Lower lobe of right lung (tissue), 2 donors: ENCODE measurements around the gene STAM. TPM values are rescaled to one million over a fixed set of nuclear protein-coding genes. Genes with fewer than 3 reads are reported as not detected.

Experiments
- ATAC-seq, 2 donors: fragments of 200-7000 bp; cut with Tn5 transposase; one replicate each; pipeline ENCODE4 v1.9.1; 2020 to 2022; ENCODE audit warnings: mild to moderate bottlenecking in 2 of 2, moderate library complexity in 2 of 2
- DNase-seq: peaks from one replicate; pipeline ENCODE4 v3.0.0-alpha.2; 2020
- H3K27ac ChIP-seq: fragments of 200-600 bp; one replicate; pipeline ENCODE4 v1.8.0; 2022
- H3K27me3 ChIP-seq: fragments of 200-600 bp; one replicate; pipeline ENCODE4 v1.8.0; 2022; ENCODE audit warnings: low read depth
- H3K36me3 ChIP-seq: fragments of 200-600 bp; one replicate; pipeline ENCODE4 v1.8.0; 2022; ENCODE audit warnings: mild to moderate bottlenecking
- H3K4me1 ChIP-seq: fragments of 200-600 bp; one replicate; pipeline ENCODE4 v1.8.0; 2022
- H3K4me3 ChIP-seq: fragments of 200-600 bp; one replicate; pipeline ENCODE4 v1.8.0; 2022; ENCODE audit warnings: mild to moderate bottlenecking
- H3K9me3 ChIP-seq: fragments of 200-600 bp; one replicate; pipeline ENCODE4 v1.8.0; 2022
- intact Hi-C: fragments of 100-400 bp; cut with DNase I; formaldehyde crosslinking; loops from one replicate; pipeline ENCODE4 v1.11.0; 2022
- total RNA-seq: library from RNA; stranded (reverse); fragmentation: NEBNext Ultra II Directional; extraction: Animal tissue kit (Norgen Biotek cat#: 25700); gene quantifications from one replicate; pipeline ENCODE4 v1.2.1, GENCODE V29; 2021
- TF ChIP-seq, protein P1 (sequence below): fragments of 200-600 bp; IDR thresholded peaks from one replicate; pipeline ENCODE4 v1.8.0; 2022; ENCODE audit warnings: antibody characterized with exemption, mild to moderate bottlenecking
- donor health status: DM: no; HTN: yes; CAD: no; lungs with severe emphysema.

Gene STAM
- total RNA-seq, 1 donor from 2014 or later, result 30.3 TPM

DNA sequence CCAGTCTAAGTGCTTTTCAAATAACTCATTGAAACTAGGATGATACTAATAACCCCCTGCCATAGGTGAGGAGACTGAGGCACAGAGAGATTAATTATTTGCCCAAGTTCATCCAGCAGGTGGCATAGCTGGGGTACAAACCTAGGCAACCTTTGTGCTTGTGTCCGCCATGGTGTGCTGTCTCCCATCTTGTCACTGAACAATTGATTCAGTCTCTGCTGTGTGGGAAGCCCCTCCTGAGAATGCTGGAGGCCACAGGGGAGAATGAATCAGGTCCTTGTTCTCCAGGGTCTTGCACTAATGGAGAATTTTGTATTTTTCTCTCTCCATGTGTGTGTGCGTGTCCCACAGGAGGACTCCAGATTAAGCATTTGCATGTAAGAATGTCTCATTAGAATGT, 92.3 kb downstream of the STAM start:
- Histone ChIP-seq H3K27ac (no peak overlapping the region), H3K9me3 (no peaks in the 10 kb centered on the region), H3K27me3 (no peaks in the 10 kb centered on the region), H3K4me1 (peaks cover 4% of the 10 kb centered on the region), H3K36me3 (no peaks in the 10 kb centered on the region), H3K4me3 (no peak overlapping the region)
- TF ChIP-seq, protein P1, sequence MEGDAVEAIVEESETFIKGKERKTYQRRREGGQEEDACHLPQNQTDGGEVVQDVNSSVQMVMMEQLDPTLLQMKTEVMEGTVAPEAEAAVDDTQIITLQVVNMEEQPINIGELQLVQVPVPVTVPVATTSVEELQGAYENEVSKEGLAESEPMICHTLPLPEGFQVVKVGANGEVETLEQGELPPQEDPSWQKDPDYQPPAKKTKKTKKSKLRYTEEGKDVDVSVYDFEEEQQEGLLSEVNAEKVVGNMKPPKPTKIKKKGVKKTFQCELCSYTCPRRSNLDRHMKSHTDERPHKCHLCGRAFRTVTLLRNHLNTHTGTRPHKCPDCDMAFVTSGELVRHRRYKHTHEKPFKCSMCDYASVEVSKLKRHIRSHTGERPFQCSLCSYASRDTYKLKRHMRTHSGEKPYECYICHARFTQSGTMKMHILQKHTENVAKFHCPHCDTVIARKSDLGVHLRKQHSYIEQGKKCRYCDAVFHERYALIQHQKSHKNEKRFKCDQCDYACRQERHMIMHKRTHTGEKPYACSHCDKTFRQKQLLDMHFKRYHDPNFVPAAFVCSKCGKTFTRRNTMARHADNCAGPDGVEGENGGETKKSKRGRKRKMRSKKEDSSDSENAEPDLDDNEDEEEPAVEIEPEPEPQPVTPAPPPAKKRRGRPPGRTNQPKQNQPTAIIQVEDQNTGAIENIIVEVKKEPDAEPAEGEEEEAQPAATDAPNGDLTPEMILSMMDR, result no peak
- no peak for DNase-seq
- no peak for ATAC-seq
- intact Hi-C loops, result no loop called here

DNA sequence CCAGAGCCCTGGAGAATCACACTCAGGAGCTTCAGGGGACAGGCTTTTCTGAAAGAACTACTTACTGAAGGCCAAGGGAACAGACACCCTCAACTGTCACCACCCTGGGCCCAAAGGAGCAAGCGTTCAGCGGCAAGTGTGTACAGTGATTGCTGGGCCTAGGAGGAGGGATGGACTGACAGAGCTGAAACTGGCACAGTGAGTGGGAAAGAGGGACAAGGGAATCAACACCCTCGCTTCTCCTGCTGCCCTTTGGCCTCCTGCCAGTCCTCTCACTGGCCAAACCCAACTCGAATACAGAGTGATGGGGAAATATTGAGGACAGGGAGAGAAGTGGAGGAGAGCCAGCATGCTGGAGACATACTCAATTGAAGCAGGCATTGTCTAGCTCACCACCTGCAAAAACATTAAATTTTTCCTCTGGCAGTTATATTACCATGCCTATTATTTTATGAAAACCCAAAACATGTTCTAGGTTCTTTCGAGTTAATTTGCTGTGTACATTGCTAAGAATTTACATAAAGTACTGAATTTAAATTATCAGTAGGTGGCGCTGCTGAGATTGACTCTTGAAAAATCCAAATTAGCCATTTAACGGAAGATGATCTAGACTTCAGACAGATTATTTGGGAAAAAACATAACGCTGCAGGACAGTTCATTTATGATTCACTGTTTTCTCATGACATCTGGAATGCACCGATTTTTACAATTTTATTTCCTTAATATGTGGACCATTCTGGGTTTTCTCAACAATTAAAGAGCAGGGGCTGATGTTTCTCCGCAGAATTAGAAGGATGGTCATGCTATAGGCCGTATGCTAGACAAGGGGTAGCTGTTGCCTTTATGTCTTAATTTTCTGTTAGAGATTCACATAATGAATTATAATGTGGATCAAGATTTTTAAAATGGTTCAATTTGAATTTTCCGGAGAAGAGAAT, 93.3 kb downstream of the STAM start:
- TF ChIP-seq, protein P1, result peak; percentile 62
- Histone ChIP-seq H3K36me3 (no peaks in the 10 kb centered on the region), H3K4me1 (peaks cover 4% of the 10 kb centered on the region), H3K9me3 (no peaks in the 10 kb centered on the region), H3K27me3 (no peaks in the 10 kb centered on the region), H3K27ac (no peak overlapping the region), H3K4me3 (no peak overlapping the region)
- DNase-seq (no peak), ATAC-seq (peak; percentile 16 to 49)
- intact Hi-C loops, result no loop called here

DNA sequence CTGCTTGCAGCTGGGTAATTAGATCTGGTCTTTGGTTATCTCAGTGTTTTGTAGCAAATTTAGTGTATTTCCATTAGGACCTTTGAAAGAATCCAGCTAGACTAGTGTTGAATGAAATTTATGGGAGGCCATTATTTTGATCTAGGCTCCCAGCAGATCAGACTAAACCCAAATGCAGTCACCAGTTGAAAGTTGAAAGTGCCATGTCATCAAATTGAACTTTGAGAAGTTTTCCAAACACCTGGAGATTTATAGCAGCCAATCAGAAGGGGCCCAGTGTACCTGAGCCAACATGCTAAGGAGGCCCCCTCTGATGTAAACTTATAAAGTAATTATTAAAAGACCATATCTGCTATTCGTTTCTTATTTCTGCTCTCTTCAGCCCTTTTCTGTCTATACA, 96.7 kb downstream of the STAM start:
- peaks cover 13% of the 10 kb centered on the region for H3K4me1 ChIP-seq
- DNase-seq (no peak), ATAC-seq (no peak)
- TF ChIP-seq, protein P1, result no peak
- H3K27ac ChIP-seq, result no peak overlapping the region
- H3K27me3 ChIP-seq, result no peaks in the 10 kb centered on the region
- H3K4me3 ChIP-seq, result no peak overlapping the region
- intact Hi-C loops, result loop anchor here (10.0 kb wide), 1 partner anchor 136 kb away; no protein-coding TSS in a partner anchor
- H3K9me3 ChIP-seq, result no peaks in the 10 kb centered on the region
- no peaks in the 10 kb centered on the region for H3K36me3 ChIP-seq

DNA sequence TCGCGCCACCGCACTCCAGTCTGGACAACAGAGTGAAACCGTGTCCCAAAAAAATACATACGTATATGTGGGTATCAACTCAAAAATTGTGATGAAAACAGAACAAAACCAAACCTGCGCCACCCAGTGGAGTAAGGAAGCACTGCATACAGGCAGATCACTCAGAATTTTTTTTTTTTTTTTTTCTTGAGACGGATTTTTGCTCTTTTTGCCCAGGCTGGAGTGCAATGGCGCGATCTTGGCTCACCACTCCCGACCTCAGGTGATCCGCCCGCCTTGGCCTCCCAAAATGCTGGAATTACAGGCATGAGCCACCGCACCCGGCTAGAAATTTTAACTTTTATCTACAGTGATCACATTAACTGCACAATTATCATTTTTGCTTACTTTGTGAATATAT, 99.0 kb downstream of the STAM start:
- DNase-seq (peak; percentile 70), ATAC-seq (peak; percentile 54 to 78)
- Histone ChIP-seq H3K36me3 (no peaks in the 10 kb centered on the region), H3K4me1 (peaks cover 13% of the 10 kb centered on the region), H3K9me3 (no peaks in the 10 kb centered on the region), H3K27ac (no peak overlapping the region), H3K4me3 (no peak overlapping the region), H3K27me3 (no peaks in the 10 kb centered on the region)
- intact Hi-C loops, result loop anchor here (10.0 kb wide), 1 partner anchor 138 kb away; no protein-coding TSS in a partner anchor
- TF ChIP-seq, protein P1, result peak; percentile 84

- DNase-seq (no peak), ATAC-seq (no peak)
- Histone ChIP-seq H3K36me3 (no peaks in the 10 kb centered on the region), H3K9me3 (no peaks in the 10 kb centered on the region), H3K4me1 (peaks cover 13% of the 10 kb centered on the region), H3K27me3 (no peaks in the 10 kb centered on the region), H3K4me3 (no peak overlapping the region), H3K27ac (no peak overlapping the region)
- TF ChIP-seq, protein P1, result no peak
- intact Hi-C loops, result loop anchor here (10.0 kb wide), 1 partner anchor 139 kb away; no protein-coding TSS in a partner anchor
Measured at GRCh38 chr10:17743437-17743836, 99.5 kb downstream of the STAM start.
